Measurements from ENCODE around the gene COCH.

GRCh38 chr14:30868736-30869135 lies 5.6 kb upstream of the COCH start:
- no peak for TF ChIP-seq CTCF (IDR thresholded peaks at IDR 0.05)
- TF ChIP-seq POLR2A (IDR thresholded peaks at IDR 0.05), result no peak

Data from lower leg skin (tissue), 3 donors.